GM18861 (cell line): ENCODE measurements around the gene POLR2E.
A peak's percentile ranks its signal among the peaks of the same experiment; 100 is the strongest.
"Not testable (repeated sequence)": the region's sequence is repeated elsewhere in the genome, so short reads cannot be mapped to it uniquely, and the experiment has no call there.

Source experiments
- ATAC-seq: cut with Tn5 transposase; IDR thresholded peaks from one replicate; pipeline ENCODE4 v1.9.1; 2021; ENCODE audit not compliant: unreplicated experiment

POLR2E gene

GRCh38 chr19:1094978-1095701 is at the start of gene POLR2E:
TSS of gene POLR2E (minus strand) at chr19:1095375. CDS start at chr19:1095315, 60 bp downstream.
- ATAC-seq, result peak; percentile 85

GRCh38 chr19:1144741-1145140 is 49.6 kb upstream of the POLR2E start:
- no peak for ATAC-seq

- ATAC-seq, result no peak
Measured at GRCh38 chr19:1143828-1144399, 48.7 kb upstream of the POLR2E start.

GRCh38 chr19:1141944-1142343 is 46.8 kb upstream of the POLR2E start:
- no peak for ATAC-seq

GRCh38 chr19:1140272-1141027 is 45.3 kb upstream of the POLR2E start:
- no peak for ATAC-seq

GRCh38 chr19:1139126-1139525 is 44.0 kb upstream of the POLR2E start:
- ATAC-seq, result no peak

- ATAC-seq, result no peak
Measured at GRCh38 chr19:1138121-1138520, 42.9 kb upstream of the POLR2E start.

- ATAC-seq, result no peak
Measured at GRCh38 chr19:1136621-1137317, 41.6 kb upstream of the POLR2E start.

GRCh38 chr19:1136201-1136600 is 41.0 kb upstream of the POLR2E start:
- ATAC-seq, result no peak

- no peak for ATAC-seq
Measured at GRCh38 chr19:1135454-1135853, 40.3 kb upstream of the POLR2E start.

GRCh38 chr19:1134431-1134830 is 39.3 kb upstream of the POLR2E start:
- ATAC-seq, result no peak

GRCh38 chr19:1133471-1133929 is 38.3 kb upstream of the POLR2E start:
- no peak for ATAC-seq

GRCh38 chr19:1132552-1133383 is 37.6 kb upstream of the POLR2E start:
- no peak for ATAC-seq

- peak; percentile 31 for ATAC-seq
Measured at GRCh38 chr19:1131718-1132551, 36.8 kb upstream of the POLR2E start.

GRCh38 chr19:1130771-1131717 is 35.9 kb upstream of the POLR2E start:
- ATAC-seq, result no peak

- no peak for ATAC-seq
Measured at GRCh38 chr19:1129535-1129934, 34.4 kb upstream of the POLR2E start.

GRCh38 chr19:1129084-1129483 is 33.9 kb upstream of the POLR2E start:
- not testable (repeated sequence) for ATAC-seq

- ATAC-seq, result no peak
Measured at GRCh38 chr19:1128106-1128505, 32.9 kb upstream of the POLR2E start.
